WERI-Rb-1 (cell line): ENCODE data around the gene ZNF219.

Experiments used
- DNase-seq: peaks from one replicate; pipeline ENCODE4 v3.0.0-alpha.2; 2020
- H3K27ac ChIP-seq: fragments of 250-450 bp; sonication (Bioruptor Pico); 2 replicates; pipeline ENCODE4 v1.5.1; 2020; ENCODE audit warnings: mild to moderate bottlenecking, moderate library complexity
- H3K27me3 ChIP-seq: fragments of 250-450 bp; sonication (Bioruptor Pico); 2 replicates; pipeline ENCODE4 v1.5.1; 2021; ENCODE audit warnings: mild to moderate bottlenecking, low read depth, moderate library complexity; ENCODE audit not compliant: insufficient read depth, severe bottlenecking
- H3K36me3 ChIP-seq: fragments of 250-450 bp; sonication (Bioruptor Pico); 2 replicates; pipeline ENCODE4 v1.5.1; 2020; ENCODE audit warnings: mild to moderate bottlenecking, moderate library complexity
- H3K4me3 ChIP-seq: 2 replicates; pipeline ENCODE4 v1.5.1; 2011; ENCODE audit warnings: low read depth, mild to moderate bottlenecking, control low read depth, low read length
- H3K9me3 ChIP-seq: fragments of 250-450 bp; sonication (Bioruptor Pico); 2 replicates; pipeline ENCODE4 v1.5.1; 2021; ENCODE audit warnings: mild to moderate bottlenecking, moderate library complexity; ENCODE audit not compliant: severe bottlenecking
- CTCF ChIP-seq: IDR thresholded peaks from 2 replicates; pipeline ENCODE4 v1.5.1; 2011; ENCODE audit warnings: low read depth, mild to moderate bottlenecking, control low read depth, inconsistent platforms, low read length

Gene ZNF219

GRCh38 chr14:21123429-21123828 is 25.0 kb upstream of the ZNF219 start:
- Histone ChIP-seq H3K4me3 (no peak overlapping the region), H3K36me3 (no peaks in the 10 kb centered on the region), H3K9me3 (no peaks in the 10 kb centered on the region), H3K27me3 (peaks cover 6% of the 10 kb centered on the region), H3K27ac (no peak overlapping the region)
- TF ChIP-seq CTCF: no peak
- no peak for DNase-seq

GRCh38 chr14:21121122-21121521 is 22.7 kb upstream of the ZNF219 start:
- Histone ChIP-seq H3K36me3 (no peaks in the 10 kb centered on the region), H3K27ac (no peak overlapping the region), H3K27me3 (no peaks in the 10 kb centered on the region), H3K9me3 (no peaks in the 10 kb centered on the region), H3K4me3 (no peak overlapping the region)
- no peak for DNase-seq
- no peak for TF ChIP-seq CTCF

GRCh38 chr14:21120686-21121085 is 22.2 kb upstream of the ZNF219 start:
- Histone ChIP-seq H3K4me3 (no peak overlapping the region), H3K36me3 (no peaks in the 10 kb centered on the region), H3K27me3 (no peaks in the 10 kb centered on the region), H3K9me3 (no peaks in the 10 kb centered on the region), H3K27ac (no peak overlapping the region)
- no peak for DNase-seq
- no peak for TF ChIP-seq CTCF

- Histone ChIP-seq H3K27me3 (no peaks in the 10 kb centered on the region), H3K36me3 (no peaks in the 10 kb centered on the region), H3K9me3 (no peaks in the 10 kb centered on the region), H3K27ac (no peak overlapping the region), H3K4me3 (no peak overlapping the region)
- no peak for TF ChIP-seq CTCF
- no peak for DNase-seq
Observed at GRCh38 chr14:21118933-21119332, 20.5 kb upstream of the ZNF219 start.

- H3K9me3 ChIP-seq: no peaks in the 10 kb centered on the region
- no peaks in the 10 kb centered on the region for H3K27me3 ChIP-seq
- TF ChIP-seq CTCF: no peak
- H3K27ac ChIP-seq: no peak overlapping the region
- no peak overlapping the region for H3K4me3 ChIP-seq
- no peak for DNase-seq
- no peaks in the 10 kb centered on the region for H3K36me3 ChIP-seq
Observed at GRCh38 chr14:21113369-21113768, 14.9 kb upstream of the ZNF219 start.

- no peak overlapping the region for H3K27ac ChIP-seq
- DNase-seq: no peak
- H3K36me3 ChIP-seq: no peaks in the 10 kb centered on the region
- no peak overlapping the region for H3K4me3 ChIP-seq
- no peaks in the 10 kb centered on the region for H3K27me3 ChIP-seq
- no peaks in the 10 kb centered on the region for H3K9me3 ChIP-seq
- no peak for TF ChIP-seq CTCF
Observed at GRCh38 chr14:21112255-21112654, 13.8 kb upstream of the ZNF219 start.
